OCI-LY3 (cell line): Measurements from ENCODE around the gene AGBL1.

Experiments used
- EZH2phosphoT487 ChIP-seq: fragments of 200-600 bp; shearing (Covaris generic); IDR thresholded peaks from 2 replicates; pipeline ENCODE4 v1.6.1; 2018; ENCODE audit warnings: antibody characterized with exemption, mixed run types, low read depth
- TF ChIP-seq, protein P1 (sequence below): fragments of 200-600, 300-600 bp; sonication (generic); IDR thresholded peaks from 2 replicates; pipeline ENCODE4 v1.5.1; 2014; ENCODE audit warnings: antibody characterized with exemption, low read length, low read depth

DNA sequence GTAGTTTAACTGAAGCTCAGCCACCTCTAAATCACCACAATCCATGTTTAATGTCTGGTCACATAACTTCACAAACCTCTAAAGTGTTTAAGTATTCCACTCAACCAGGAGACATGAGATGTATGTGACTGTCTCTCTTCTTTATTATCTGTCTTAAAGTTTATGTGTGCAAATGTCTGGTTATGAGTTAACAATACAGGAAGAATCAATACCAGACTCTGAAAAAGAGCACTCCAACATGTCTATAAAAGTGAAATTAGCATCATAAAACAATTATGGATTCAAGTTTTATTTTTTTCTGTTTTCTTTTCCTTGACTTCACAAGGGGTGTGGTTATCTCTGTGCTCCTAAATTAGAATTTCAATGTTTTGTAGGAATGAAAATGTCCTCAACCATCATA lies 44.8 kb upstream of the AGBL1 start:
- TF ChIP-seq, protein P1, sequence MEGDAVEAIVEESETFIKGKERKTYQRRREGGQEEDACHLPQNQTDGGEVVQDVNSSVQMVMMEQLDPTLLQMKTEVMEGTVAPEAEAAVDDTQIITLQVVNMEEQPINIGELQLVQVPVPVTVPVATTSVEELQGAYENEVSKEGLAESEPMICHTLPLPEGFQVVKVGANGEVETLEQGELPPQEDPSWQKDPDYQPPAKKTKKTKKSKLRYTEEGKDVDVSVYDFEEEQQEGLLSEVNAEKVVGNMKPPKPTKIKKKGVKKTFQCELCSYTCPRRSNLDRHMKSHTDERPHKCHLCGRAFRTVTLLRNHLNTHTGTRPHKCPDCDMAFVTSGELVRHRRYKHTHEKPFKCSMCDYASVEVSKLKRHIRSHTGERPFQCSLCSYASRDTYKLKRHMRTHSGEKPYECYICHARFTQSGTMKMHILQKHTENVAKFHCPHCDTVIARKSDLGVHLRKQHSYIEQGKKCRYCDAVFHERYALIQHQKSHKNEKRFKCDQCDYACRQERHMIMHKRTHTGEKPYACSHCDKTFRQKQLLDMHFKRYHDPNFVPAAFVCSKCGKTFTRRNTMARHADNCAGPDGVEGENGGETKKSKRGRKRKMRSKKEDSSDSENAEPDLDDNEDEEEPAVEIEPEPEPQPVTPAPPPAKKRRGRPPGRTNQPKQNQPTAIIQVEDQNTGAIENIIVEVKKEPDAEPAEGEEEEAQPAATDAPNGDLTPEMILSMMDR, result no peak
- TF ChIP-seq EZH2phosphoT487, result no peak
